HK-2 (cell line): ENCODE measurements around the gene FAM163A.
A peak's percentile ranks its signal among the peaks of the same experiment; 100 is the strongest.
"Not testable (repeated sequence)": the region's sequence is repeated elsewhere in the genome, so short reads cannot be mapped to it uniquely, and the experiment has no call there.

Experiments
- DNase-seq: peaks from one replicate; pipeline ENCODE4 v3.0.0-alpha.2; 2018; ENCODE audit not compliant: unreplicated experiment

FAM163A gene

GRCh38 chr1:179793281-179793680 lies 50.2 kb downstream of the FAM163A start:
- no peak for DNase-seq

- DNase-seq, result no peak
These were observed 51.1 kb downstream of the FAM163A start for GRCh38 chr1:179794146-179794545.

GRCh38 chr1:179794669-179795068 lies 51.6 kb downstream of the FAM163A start:
- DNase-seq, result no peak

- no peak for DNase-seq
These were observed 55.2 kb downstream of the FAM163A start for GRCh38 chr1:179798213-179798863.

- DNase-seq, result no peak
These were observed 55.9 kb downstream of the FAM163A start for GRCh38 chr1:179798864-179799516.

GRCh38 chr1:179800481-179800880 lies 57.4 kb downstream of the FAM163A start:
- no peak for DNase-seq

GRCh38 chr1:179803104-179803503 lies 60.0 kb downstream of the FAM163A start:
- no peak for DNase-seq

GRCh38 chr1:179803918-179804317 lies 60.8 kb downstream of the FAM163A start:
- no peak for DNase-seq

- DNase-seq, result not testable (repeated sequence)
These were observed 61.3 kb downstream of the FAM163A start for GRCh38 chr1:179804417-179804816.

GRCh38 chr1:179805291-179806195 lies 62.5 kb downstream of the FAM163A start:
- no peak for DNase-seq

GRCh38 chr1:179806333-179806732 lies 63.2 kb downstream of the FAM163A start:
- no peak for DNase-seq

- DNase-seq, result no peak
These were observed 64.2 kb downstream of the FAM163A start for GRCh38 chr1:179807291-179807690.

GRCh38 chr1:179807691-179808485 lies 64.8 kb downstream of the FAM163A start:
- no peak for DNase-seq

- DNase-seq, result no peak
These were observed 65.4 kb downstream of the FAM163A start for GRCh38 chr1:179808503-179808902.

GRCh38 chr1:179809506-179810366 lies 66.6 kb downstream of the FAM163A start:
- DNase-seq, result peak; percentile 70

GRCh38 chr1:179810367-179810715 lies 67.2 kb downstream of the FAM163A start:
- DNase-seq, result no peak

- DNase-seq, result no peak
These were observed 69.6 kb downstream of the FAM163A start for GRCh38 chr1:179812501-179813292.

GRCh38 chr1:179813626-179814545 lies 70.8 kb downstream of the FAM163A start:
- no peak for DNase-seq

- no peak for DNase-seq
These were observed 71.4 kb downstream of the FAM163A start for GRCh38 chr1:179814546-179814838.
